IPS DF 4.7 (cell line): Measurements from ENCODE around the gene TRIM47.

Source experiments
- DNase-seq: peaks from one replicate; pipeline ENCODE4 v3.0.0-alpha.2; 2013; ENCODE audit warnings: low spot score; ENCODE audit errors: extremely low read depth

TRIM47 gene

DNA sequence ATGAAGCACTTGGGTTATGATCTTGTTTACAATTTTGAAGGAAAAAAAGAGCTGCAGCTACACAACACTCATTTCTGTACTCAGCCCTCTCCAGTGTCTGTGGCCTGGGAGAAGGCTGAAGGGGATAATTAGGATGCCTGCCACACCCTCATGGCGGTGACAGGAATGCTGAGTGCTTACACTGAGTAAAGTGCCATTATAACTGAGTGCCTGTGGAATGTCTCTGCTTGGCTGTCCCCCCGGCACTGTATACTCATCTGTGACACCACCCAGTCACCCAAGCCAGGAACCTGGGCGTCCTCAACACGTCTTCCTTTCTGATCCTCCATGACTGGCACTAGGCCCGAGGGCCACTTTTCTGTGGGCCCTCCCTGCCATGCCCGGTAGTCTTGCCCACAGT lies 29.8 kb upstream of the TRIM47 start:
- no peak for DNase-seq

DNA sequence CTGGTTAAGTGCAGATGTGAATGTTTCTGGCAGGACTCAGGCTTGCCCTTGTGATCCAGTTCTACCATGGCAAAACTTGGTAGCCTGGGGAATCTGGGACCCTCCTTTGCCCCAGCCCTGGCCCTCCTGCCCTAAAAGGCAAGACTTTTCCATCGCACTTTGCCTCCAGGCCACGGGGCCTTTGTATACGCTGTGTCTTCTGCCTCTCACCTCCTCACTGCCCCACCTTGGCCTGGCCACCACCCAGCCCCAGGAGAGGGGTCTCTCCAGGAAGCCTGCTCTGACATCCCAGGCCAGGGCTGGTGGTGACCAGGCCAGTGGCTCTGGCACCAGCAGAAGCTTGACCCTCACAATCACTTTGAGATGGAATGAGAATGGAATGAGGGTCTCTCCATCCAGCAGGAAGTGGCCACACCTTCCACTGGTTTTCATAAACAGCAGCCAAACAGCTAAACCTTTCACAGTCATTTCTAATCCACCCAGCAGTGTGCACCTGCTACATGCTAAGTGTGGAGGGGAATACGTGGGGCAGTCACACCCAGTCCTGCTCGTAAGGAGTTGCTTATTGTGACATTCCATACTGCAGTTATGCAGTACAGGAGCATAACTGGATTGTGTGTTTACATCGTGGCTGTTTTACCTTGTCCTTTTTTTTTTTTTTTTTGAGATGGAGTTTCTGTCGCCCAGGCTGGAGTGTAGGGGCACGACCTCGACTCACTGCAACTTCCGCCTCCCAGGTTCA lies 27.9 kb upstream of the TRIM47 start:
- no peak for DNase-seq

DNA sequence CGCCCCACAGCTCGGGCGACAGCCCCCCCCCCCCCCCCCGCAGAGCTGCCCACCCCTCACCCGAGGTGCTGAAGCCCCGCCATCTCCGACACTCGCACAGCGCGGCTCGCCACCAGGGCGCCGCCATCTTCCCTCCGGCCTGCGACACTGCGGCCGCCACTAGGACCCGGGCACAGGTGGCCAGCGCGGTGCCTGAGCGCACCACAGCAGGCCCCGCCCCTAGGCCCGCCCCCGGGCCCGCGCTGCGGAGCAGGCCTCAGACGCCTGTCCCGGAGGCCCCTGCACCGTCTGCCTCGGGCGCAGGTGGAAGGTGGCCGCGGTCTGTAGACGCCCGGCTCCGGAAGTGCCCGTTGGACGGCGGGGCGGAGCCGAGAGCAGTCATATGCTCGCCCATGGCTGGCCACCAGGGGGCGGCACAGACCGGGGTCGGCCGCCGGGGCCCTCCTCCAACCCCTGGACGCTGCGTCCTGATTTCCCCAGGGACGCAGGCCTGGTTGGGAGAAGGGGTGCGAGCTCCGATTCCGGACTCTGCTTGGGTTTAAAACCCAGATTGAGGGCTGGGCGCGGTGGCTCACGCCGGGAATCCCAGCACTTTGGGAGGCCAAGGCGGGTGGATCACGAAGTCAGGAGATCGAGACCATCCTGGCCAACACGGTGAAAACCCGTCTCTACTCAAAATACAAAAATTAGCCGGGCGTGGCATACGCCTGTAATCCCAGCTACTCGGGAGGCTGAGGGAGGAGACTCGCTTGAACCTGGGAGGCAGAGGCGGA lies 26.6 kb upstream of the TRIM47 start, which contains the start of gene MRPL38:
Gene MRPL38 (minus strand): TSS at position 136 of the 773 bp plus-strand sequence. CDS start 9 bp downstream, at position 127.
- no peak for DNase-seq

DNA sequence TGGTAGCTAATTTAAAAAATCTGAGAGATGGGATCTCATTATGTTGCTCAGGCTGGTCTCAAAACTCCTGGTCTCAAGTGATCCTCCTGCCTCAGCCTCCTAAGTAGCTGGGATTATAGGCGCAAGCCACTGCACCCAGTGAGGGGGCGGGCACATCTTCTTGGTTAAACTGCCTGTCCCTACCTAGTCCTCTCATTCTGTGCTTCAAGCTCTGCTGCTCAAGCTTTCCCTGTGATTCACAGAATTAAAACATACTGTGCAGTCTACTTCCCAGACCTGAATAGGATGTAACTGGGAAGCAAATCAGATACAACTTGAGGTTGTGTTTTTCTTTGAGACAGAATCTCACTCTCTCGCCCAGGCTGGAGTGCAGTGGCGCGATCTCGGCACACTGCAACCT lies 24.0 kb upstream of the TRIM47 start:
- no peak for DNase-seq

DNA sequence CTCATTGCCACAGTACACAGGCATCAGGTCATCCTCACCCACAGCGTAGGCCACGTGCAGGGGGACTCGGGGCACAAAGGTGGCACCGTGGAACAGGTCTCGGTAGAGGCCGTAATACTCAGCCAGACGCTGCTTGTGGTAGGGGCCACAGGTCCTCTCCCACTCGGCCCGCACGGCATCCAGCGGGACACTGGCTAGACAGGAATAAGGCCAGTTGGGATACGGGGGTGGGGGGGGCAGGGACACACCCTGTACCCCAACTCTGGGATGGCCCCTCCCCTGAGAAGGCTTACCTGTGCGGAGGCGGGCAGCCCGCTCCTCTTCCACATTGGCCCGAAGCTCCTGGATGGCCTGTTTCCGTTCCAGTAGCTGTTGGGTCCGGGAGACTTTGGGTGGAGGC lies 23.3 kb upstream of the TRIM47 start:
- no peak for DNase-seq

DNA sequence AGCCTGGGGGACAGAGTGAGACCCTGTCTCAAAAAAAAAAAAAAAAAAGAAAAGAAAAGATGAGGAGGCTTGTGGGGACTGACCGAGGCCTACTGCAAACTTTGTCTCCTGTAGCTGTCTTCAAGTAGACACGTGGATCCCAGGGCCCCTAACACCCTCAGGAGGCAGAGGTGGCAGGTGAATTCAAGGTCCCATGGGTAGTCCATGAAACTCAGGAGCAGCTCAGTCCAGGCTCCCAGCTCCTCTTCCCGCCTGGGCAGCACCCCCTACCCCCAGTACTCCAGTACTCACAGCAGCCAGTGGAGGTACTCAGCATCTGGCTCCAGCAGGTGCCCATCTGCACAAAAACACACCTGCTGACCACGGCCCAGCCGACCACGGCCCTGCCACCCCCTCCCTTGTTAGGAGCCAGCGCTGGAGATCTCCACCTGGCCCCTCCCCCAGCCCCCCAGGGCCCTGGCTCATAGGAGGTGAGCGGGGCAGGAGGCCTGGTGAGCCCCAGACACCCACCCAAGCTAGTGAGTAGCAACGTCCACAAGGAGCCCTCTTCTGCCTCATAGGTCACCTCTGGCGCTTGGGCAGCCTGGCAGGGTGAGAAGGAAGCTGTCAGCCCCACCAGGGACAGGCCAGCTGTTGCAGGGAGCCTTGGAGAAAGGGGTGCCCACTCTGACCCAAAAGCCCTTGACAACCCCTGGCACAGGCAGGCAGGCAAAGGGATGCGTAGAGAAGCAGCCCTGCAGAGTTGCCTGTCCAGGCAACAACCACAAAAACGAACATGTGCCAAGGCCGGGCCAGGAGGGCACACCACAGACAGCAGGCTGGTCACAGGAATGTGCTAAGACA lies 22.5 kb upstream of the TRIM47 start:
- no peak for DNase-seq

DNA sequence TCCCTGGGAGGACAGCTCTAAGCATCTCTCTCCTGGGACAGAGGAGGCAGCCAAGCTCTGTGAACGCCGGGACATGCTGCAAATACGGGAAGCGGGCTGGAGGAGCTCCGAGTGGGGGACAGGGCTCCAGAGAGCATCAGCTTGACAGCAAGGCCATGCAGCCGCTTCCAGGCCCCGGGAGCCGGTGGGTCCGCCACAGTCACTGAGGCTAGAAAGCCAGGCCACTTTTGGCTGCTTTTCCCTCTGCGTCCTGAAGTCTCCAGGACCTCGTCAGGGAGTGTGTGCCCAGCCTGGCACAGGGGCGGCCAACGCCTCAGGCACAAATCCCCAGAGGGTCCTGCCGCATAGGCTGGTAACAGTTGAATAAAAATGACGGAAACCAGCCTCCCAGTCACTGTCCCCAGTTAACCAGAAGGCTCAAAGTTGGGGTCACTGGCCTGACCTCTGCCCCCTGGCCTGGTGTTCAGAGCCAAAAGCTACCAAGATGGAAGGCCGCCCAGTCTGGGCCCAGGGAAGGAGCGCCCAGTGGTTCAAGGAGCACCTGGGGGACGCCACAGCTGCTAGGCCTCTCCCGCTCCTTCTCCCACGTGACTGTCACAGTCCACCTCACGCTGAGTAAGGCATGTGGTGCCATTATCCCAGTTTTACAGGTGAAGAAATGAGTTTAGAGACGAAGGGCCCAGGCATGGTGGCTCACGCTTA lies 21.5 kb upstream of the TRIM47 start:
- DNase-seq = no peak

DNA sequence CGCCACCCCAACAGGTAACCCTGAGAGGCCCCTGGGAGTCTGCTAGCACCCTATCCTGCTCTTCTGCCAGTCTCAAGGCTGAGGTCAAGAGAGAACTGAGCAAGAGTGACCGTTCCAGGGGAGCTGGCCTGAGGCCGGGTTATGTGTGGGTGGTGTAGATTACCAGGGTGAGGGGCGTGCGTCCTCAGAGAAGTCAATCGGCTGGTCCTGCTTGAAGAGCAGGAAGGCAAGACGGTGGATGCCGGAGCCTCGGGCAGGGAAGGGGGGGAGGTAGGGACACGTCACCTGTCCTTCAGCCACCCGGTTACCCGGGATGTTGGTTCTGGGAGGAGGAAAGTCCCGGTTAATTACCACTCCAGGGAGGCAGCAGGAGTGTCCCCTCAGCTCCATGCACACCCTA lies 21.0 kb upstream of the TRIM47 start:
- no peak for DNase-seq

DNA sequence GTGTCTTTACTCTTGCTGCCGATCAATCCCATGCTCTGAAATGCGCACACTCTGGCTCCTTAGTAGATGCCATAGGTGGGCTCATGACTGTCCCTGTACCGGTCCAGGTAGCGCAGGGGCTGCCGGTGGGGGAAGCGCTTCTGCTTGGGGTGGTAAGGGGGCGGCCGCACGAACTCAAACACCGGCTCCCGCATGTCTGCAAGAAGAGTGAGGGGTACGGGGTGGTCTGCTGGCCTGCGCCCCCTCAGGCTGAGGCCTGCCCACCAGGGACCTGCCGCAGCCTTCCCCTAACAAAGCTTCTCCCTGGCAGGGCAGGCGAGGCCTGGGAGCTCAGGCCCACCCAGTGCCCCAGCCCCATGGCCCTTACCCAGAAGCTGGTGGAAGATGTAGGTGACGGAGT lies 20.4 kb upstream of the TRIM47 start:
- DNase-seq = no peak

DNA sequence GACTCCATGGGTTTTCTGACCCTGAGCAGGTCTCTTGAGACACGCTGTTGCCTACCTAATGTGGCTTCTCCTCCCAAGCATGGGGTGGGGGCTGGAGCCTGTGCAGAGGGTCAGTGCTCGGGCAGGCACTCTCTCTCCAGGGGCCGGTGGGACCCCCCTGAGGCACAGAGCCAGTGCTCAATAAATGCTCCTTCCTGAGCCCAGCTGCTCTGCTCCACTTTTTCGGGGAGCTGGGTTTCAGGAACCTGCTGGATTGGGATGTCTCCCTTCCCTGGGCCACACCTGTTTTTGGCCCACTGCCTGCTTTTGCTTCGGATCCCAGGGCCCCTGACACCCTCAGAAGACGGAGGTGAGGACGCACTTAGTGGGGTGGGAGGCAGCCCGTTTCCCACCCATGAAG lies 19.7 kb upstream of the TRIM47 start:
- no peak for DNase-seq

DNA sequence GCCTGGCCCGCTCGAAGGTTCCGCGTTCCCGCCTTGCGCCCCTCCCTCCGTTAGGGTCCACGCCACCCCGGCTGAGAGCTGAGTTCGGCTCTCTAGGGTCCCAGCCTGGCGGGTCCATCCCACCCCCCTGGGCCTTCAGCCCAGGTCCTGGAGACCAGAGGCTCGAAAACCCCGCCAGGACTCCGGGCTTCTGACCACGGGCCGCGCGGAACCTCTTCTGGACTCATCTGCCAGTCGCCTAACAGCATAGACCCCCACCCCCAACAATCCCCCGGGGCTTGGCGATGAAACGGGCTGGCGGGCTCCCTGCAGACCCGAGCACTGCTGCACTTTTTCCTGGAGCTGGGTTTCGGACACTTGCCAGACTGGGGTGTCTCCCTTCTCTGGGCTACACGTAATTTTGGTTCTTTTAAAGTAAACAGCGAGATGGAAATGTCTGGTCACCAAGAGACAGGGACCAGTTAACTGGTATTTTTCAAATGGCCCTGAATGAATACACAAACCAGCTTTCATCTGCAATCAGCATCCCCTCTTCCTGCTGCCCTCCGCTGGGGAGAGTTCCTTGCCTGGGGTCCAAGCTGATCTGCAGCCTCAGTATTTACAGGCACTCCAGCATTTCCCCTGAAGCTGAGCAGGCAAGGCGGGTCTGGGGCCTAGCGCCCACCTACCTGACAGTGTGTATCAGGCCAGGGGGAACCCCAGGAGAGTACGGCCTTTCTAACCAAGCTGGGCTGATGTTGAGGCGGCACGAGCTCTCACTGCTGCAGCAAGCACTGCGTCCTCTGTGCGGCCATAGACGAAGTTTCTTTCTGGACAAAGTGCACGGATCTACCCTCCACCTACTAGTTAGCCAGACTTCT lies 19.0 kb upstream of the TRIM47 start:
- no peak for DNase-seq

DNA sequence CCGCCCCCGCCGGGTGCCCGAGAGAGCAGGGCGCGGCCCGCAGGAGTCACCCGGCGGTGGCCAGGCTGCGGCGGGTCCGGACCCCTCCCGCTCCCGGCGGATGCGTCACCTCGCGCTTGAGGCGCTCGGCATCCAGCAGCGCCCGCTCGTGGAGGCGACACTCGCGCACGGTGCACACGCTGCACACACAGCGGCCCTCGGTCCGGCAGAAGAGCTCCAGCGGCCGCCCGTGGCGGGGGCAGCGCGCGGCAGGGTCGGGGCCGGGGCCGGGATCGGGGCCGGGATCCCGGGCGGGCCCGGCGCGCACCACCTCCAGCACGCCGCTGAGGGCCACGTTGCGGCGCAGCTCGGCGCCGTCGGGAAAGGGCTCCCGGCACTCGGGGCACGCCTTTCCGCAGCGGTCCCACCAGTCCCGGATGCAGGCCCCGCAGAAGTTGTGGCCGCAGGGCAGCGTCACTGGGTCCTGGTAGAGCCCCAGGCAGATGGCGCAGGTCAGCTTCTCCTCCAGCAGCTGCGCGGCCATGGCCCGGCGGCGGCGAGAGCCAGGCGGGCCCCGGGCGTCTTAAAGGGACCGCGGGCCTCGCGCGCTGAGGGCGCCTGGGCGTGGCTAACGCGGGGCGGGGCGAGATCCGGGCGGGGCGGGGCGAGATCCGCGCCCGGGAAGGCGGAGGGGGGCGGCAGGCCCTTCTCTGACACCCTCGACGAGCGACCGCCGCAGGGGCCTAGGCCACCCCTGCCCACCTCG lies 18.2 kb upstream of the TRIM47 start, which contains the start of gene TRIM65:
Gene TRIM65 (minus strand): TSS at position 537 of the 745 bp plus-strand sequence. CDS start 14 bp downstream, at position 523.
- DNase-seq = no peak

DNA sequence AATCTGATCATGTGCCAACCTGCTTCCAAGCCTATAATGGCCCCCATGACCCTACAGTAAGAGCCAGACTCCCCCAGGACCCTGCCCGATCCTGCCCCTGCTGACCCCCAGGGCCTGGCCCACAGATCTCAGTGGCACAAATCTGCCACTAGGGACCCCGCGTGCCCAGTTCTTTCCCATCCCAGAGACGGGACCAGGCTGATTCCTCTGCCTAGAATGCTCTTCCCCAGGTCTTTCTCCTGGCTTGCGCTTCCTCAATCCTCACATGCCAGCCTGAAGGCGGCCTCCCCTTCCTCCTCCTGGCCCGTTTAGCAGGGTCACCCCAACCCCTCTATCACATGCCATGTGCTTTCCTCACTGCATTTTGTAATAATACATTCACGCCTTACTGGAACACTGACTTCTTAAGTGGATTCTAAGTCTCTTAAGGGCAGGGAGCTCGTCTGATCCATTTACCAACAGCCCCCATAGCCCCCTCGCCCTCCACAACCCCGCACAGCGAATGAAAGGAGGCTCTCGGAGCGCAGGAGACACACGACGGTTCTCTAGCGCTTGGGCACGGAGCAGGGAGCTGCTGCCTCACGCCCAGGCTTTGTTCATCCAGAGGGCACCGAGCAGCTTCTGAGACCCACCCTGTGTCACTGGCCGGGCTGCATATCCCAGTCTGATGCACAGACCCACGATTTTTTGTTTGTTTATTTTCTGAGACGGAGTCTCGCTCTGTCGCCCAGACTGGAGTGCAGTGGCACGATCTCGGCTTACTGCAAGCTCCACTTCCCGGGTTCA lies 17.2 kb upstream of the TRIM47 start:
- no peak for DNase-seq

DNA sequence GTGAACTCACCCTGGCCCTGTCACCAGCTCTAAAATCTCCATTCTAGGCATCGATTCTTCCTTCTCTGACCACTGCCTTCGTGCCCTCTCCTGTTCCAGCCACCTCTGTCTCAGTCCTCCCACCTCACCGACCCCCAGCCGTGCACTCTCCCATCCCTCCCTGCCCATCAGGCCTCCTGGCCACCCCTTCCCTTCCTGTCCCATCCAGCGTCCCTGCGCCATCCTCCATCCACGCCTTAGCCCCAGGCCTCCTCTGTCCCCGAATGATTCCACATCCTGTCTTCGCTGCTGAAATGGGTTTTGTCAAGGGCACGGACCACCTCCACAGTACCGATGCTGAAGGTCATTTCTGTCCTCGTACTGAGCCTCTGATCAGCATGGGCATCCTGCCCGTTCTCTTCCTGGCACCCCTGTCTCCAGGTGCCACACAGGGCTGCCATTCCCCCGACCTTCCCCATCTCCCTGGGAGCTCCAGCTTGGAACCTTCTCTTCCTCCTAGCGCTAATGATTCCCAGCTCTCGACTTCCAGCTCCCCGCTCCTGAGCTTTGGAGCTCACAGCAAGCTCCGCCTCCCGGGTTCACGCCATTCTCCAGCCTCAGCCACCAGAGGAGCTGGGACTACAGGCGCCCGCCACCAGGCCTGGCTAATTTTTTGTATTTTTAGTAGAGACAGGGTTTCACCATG lies 15.8 kb upstream of the TRIM47 start:
- DNase-seq = no peak

DNA sequence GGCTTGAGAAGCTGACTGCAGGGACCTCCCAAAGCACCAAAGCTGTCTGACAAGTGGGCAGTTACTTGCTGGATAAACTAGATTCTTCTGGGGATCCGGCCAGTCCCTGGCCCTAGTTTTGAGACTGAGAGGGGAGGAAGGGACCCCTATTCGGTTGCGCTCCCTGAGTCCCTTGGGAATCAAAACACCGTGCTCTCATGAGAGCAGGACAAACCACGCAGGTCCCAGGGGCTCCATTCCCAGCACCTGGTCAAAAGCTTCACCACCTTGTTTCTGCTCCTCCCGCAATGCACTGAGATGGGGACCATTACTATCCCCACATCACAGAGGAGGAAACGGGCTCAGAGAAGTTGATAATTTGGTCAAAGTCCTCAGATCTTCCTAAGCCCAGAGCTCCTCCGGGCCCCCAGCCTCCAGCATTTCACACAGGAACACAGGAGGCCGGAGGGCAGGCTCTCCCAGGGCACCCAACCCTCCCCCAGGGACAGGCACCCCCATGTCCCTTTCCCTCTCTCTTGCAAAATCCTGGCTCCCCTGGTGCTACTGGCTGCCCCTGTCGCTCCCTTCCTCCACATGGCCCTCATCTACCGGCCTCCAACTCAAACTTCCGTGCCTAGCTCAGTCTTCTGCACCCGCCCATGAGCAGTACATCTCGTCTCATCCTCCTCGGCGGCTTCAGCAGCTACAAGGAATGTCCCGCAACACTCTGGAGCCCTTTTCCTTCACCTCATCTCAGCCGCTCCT lies 15.1 kb upstream of the TRIM47 start:
- no peak for DNase-seq

DNA sequence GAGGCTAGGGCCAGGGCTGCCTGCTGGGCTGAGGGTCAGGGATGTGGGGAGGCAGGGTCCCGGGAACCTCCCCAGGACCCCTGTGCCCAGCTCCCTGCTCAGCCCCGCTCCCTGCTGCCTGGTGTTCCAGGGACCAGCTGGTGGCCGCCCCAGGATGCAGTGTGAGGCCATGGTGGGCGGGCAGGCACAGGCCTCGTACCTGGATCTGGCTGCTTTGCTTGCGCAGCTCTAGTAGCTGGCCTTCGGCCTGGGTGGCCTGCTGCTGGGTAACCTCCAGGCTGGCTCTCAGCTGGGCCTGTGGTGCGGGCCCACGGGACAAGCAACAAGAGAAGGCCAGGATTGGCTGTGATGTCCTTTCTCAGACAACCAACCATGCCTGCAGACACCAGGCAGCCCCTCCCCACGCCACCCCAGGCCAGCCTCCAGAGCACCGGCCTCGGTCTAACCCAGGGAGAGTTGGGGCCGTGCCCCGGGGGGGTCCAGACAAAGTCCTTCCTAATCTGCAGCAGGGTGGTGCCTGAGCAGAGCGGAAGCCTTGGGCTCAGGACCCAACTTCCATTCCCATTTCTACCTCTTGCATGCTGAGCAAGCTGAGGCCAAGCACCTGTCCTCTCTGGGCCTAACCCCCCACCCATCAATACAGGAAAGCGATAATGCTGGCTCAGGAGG lies 14.3 kb upstream of the TRIM47 start:
- no peak for DNase-seq
